GM12864 (cell line): ENCODE data around the gene ZNF605.
"Not testable (repeated sequence)": the region's sequence is repeated elsewhere in the genome, so short reads cannot be mapped to it uniquely, and the experiment has no call there.

Source experiments
- DNase-seq: peaks from one replicate; pipeline ENCODE4 v3.0.0-alpha.2; 2011; ENCODE audit warnings: low read depth
- H3K4me3 ChIP-seq: 2 replicates; pipeline ENCODE4 v1.5.1; 2011; ENCODE audit warnings: mild to moderate bottlenecking, low read depth, low read length, control low read depth
- CTCF ChIP-seq: IDR thresholded peaks from 2 replicates; pipeline ENCODE4 v1.5.1; 2011; ENCODE audit warnings: low read depth, mild to moderate bottlenecking, moderate library complexity, low read length, control low read depth, inconsistent platforms; ENCODE audit errors: missing control alignments

Gene ZNF605

GRCh38 chr12:132967736-132968135, 11.6 kb upstream of the ZNF605 start:
- no peak overlapping the region for H3K4me3 ChIP-seq
- TF ChIP-seq CTCF = no peak
- no peak for DNase-seq

DNA sequence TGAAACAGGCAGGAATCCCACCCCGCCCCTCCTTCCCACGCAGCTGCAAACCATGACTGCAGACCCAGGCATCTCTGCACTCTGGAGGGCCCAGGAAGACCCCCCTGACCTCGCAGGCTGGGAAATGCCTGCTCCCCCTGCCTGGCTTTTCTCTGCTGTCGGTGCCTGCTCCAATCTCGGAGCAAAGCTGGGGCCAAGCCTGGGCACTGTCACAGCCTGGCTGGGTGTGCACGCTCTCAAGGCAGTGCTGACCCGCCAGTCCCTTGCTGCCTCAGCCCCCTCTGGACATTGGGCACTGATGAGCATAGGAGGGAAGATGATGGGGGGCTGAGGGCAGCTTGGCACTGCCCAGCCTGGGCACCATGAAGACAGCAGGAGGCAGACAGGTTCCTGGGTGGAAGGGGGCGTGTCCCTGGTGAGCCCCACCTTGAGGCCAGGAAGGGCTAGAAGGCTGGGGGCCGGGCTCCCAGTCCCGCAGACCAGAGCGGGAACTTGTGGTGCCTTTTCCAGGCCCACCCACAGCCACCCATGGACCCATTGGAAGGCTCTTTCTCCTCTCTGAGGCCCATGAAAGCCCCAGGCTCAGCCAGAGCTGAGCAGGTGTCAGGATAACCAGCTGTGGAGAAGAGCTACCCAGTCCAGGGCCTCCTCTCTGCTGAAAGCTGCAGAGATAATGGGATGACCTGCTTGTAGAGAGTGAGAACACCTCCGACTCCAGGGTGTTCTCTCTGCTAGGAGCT, 10.7 kb upstream of the ZNF605 start:
- no peak for TF ChIP-seq CTCF
- DNase-seq = no peak
- H3K4me3 ChIP-seq = no peak overlapping the region

DNA sequence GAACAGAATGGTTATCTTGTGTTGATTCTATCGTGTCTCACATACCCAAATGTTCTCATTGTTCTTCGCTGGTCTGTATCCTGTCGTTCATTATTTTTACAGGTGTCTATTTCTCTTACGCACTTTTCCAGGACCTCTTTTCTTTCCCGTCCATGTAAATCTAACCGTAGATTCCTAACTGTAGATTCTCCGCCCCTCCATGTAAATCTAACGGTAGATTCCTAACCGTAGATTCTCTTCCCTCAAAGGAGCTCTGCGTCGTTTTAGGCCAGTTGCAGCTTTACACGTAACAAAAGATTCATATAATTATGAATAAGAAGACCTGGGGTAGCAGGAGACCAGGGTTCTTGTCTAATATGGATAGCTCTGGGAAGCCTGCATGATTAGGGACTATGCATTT, 9.7 kb upstream of the ZNF605 start:
- TF ChIP-seq CTCF = no peak
- H3K4me3 ChIP-seq = no peak overlapping the region
- no peak for DNase-seq

DNA sequence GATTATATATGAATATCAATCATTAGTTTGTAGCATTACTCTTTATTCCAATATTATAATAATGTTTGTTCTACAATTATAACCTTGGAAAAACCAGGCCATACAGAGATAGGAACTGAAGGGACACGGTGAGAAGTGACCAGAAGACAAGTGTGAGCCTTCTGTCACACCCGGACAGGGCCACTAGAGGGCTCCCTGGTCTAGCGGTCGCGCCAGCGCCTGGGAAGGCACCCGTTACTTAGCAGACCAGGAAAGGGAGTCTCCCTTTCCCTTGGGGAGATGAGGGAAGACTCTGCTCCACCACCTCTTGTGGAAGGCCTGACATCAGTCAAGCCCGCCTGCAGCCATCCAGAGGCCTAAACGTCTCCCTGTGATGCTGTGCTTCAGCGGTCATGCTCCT, 7.8 kb upstream of the ZNF605 start:
- TF ChIP-seq CTCF = peak; percentile 18
- not testable (repeated sequence) for H3K4me3 ChIP-seq, DNase-seq

- not testable (repeated sequence) for DNase-seq, H3K4me3 ChIP-seq
Measured at GRCh38 chr12:132961790-132962189, 5.7 kb upstream of the ZNF605 start.

GRCh38 chr12:132955094-132956010, 754 bp downstream of the ZNF605 start:
- peak overlapping the region; percentile 78 for H3K4me3 ChIP-seq
- DNase-seq = no peak
- peak; percentile 11 for TF ChIP-seq CTCF

DNA sequence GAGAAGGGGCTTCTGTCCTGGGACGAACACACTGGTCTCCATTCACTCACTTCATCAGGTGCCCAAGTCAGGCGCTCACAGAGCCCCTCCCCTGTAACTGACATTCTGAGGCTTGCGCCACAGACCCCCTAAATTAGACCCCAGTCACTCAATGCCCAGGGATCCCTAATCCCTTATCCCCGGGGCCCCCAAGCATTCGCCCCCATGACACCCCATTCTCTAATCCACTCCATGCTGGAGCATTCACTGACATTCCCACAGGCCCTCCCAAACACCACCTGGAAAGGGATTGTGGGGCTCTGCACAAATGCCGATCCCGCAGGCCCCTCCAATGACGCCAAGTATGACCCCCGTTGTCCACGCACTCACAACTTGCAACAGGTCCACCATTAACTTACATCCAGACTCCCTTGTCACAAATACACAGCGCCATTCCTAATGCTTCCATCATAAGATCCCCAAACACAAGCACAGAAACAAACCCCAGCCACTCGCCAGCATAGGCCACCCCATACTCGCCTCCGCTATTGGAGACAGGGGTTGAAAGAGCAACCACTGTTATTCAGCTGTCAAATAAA, 1.5 kb downstream of the ZNF605 start:
- no peak for DNase-seq
- no peak overlapping the region for H3K4me3 ChIP-seq
- no peak for TF ChIP-seq CTCF
